LNCaP clone FGC (cell line): ENCODE results near the gene MEIS1.

Experiments
- DNase-seq: peaks from one replicate; pipeline ENCODE4 v3.0.0-alpha.2; 2011; ENCODE audit warnings: low read depth
- H3K4me3 ChIP-seq: 2 replicates; pipeline ENCODE4 v1.5.1; 2011; ENCODE audit warnings: mild to moderate bottlenecking, low read depth, low read length, control low read depth
- TF ChIP-seq, protein P1 (sequence below): IDR thresholded peaks from 2 replicates; pipeline ENCODE4 v1.5.1; 2012; ENCODE audit warnings: mild to moderate bottlenecking; ENCODE audit not compliant: control insufficient read depth, insufficient read depth; ENCODE audit errors: extremely low read depth

The MEIS1 gene

GRCh38 chr2:66426244-66427111 lies 8.4 kb upstream of the MEIS1 start:
- DNase-seq, result no peak
- peak overlapping the region; percentile 34; the same call in 1 of the 2 replicates for H3K4me3 ChIP-seq
- TF ChIP-seq, protein P1, sequence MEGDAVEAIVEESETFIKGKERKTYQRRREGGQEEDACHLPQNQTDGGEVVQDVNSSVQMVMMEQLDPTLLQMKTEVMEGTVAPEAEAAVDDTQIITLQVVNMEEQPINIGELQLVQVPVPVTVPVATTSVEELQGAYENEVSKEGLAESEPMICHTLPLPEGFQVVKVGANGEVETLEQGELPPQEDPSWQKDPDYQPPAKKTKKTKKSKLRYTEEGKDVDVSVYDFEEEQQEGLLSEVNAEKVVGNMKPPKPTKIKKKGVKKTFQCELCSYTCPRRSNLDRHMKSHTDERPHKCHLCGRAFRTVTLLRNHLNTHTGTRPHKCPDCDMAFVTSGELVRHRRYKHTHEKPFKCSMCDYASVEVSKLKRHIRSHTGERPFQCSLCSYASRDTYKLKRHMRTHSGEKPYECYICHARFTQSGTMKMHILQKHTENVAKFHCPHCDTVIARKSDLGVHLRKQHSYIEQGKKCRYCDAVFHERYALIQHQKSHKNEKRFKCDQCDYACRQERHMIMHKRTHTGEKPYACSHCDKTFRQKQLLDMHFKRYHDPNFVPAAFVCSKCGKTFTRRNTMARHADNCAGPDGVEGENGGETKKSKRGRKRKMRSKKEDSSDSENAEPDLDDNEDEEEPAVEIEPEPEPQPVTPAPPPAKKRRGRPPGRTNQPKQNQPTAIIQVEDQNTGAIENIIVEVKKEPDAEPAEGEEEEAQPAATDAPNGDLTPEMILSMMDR, result no peak

- DNase-seq, result no peak
- TF ChIP-seq, protein P1, result no peak
- no peak overlapping the region for H3K4me3 ChIP-seq
Observed at GRCh38 chr2:66427300-66427699, 7.6 kb upstream of the MEIS1 start.

DNA sequence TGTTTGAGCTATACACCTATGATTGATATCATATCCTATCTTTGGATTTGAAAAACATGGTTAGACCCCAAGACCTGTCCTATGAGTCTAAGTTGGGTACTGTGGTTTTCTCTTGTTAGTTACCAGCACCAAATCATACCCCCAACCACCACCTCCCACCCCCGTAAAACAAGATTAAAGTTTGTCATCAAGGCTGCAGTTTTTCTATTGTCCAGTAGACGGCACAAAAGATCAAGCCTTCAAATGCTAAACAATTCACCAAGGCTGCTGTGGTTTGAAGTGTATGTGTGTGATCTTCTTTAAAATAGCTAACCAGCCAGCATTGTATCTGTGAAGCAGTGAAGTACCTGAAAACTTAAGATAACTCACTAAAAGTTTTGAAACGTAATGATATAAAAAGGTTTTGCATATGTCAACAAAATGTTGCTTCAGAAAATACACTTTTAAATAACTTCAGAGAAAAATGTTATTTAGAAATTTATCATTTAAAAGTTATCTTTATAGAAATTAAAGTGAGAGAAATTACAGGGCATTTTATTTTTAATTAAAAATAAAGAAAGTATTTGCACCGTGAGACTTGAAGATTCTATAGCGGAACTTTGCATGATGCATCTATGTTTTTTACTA lies 5.8 kb upstream of the MEIS1 start:
- DNase-seq, result no peak
- TF ChIP-seq, protein P1, result peak; percentile 63
- H3K4me3 ChIP-seq, result no peak overlapping the region

DNA sequence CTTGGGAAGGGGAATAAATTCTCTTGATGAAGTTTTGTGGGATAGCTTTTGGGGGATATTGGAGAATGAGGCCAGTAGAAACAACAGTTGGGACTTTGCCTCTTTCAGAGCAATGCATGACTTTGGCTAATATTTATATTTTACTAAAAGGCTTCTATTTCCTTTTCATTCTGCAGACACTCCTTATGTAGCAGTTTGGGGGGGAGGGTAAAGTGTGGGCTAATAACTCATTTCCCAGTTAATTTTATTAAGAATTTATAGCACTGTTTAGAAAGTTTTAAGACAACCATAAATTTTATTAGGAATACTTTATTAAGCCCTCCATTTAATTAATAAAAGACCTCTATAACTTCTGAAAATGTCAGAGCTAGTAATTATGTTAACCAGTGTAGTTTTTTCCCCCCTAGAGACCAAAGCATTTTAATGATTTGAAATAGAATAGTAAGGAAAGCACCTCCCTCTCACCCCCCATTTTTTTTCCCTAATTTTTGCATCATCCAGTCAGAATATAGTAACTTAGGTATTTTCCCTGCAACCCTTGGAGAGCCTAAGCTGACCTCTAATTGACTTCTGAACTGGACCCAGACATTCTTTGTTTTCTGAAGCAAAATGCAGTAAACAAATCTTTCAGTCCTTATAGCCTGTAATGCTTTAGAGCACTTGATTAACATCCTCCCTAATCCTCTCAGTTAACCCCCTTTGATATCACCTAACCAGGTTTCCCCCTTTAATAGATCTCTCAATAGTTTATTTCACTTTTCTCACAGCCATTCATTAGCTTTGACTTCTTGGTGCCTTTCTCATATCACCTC lies 5.0 kb upstream of the MEIS1 start:
- H3K4me3 ChIP-seq, result no peak overlapping the region
- TF ChIP-seq, protein P1, result no peak
- no peak for DNase-seq

GRCh38 chr2:66430505-66431273 lies 4.2 kb upstream of the MEIS1 start:
- no peak for DNase-seq

GRCh38 chr2:66431274-66431642 lies 3.7 kb upstream of the MEIS1 start:
- no peak for DNase-seq
- H3K4me3 ChIP-seq, result no peak overlapping the region
- TF ChIP-seq, protein P1, result no peak

More at GRCh38 chr2:66430505-66431273, 4.2 kb upstream of the MEIS1 start:
- TF ChIP-seq, protein P1, result no peak
- no peak overlapping the region for H3K4me3 ChIP-seq
